NCI-H146 treated with DMSO at 0.1 percent for 48 hours (cell line): Measurements from ENCODE around the gene RNF167.

Experiments
- DNase-seq: peaks from one replicate; lab custom pipeline; 2025; ENCODE audit not compliant: unreplicated experiment; lab: John Stamatoyannopoulos, UW

Gene RNF167

GRCh38 chr17:4951486-4951885 is 11.4 kb downstream of the RNF167 start:
- DNase-seq, result no peak

DNA sequence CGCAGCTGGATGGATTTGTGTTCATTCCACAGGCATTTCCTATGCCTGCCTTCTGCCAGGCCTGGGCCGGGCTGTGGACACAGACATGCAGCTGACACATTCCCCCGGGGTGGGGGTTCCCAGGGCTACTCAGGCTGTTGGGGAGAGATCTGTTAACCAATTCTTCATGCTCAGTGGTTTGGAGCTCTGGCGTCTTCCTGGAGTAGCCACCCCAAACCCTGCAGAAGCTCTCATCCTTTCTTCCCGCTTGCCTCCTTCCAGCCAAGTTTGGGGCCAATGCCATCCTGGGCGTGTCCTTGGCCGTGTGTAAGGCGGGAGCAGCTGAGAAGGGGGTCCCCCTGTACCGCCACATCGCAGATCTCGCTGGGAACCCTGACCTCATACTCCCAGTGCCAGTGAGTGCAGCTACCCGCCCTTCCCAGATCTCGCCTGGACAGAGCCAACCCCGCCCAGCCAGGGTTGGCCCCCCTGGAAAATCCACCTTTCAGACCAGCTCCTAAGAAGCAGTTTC is 13.4 kb downstream of the RNF167 start:
- no peak for DNase-seq

DNA sequence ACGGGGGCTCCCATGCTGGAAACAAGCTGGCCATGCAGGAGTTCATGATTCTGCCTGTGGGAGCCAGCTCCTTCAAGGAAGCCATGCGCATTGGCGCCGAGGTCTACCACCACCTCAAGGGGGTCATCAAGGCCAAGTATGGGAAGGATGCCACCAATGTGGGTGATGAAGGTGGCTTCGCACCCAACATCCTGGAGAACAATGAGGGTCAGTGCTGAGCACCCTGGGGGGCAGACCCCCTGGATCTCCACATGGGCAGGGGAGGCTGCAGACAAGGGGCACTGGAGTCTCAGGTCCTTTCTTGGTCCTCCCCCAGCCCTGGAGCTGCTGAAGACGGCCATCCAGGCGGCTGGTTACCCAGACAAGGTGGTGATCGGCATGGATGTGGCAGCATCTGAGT is 15.0 kb downstream of the RNF167 start:
- no peak for DNase-seq

DNA sequence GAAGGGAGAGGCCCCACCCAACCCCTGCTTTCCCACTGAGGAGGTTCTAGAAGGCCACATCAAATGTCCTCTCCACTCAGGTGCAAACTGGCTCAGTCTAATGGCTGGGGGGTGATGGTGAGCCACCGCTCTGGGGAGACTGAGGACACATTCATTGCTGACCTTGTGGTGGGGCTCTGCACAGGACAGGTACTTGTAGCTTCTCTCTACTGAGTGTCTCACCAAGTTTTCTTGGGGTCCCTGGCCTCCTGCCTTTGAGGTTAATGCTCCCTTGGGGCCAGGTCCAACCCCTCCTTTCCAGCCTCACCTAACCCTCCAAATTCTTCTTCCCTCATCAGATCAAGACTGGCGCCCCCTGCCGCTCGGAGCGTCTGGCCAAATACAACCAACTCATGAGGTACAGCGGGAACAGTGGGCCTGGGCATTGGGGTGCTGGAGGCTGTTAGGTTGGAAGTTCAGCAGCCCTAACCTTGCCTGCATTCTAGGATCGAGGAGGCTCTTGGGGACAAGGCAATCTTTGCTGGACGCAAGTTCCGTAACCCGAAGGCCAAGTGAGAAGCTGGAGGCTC is 16.5 kb downstream of the RNF167 start:
- DNase-seq, result no peak

GRCh38 chr17:4958102-4958501 is 18.0 kb downstream of the RNF167 start:
- DNase-seq, result no peak

DNA sequence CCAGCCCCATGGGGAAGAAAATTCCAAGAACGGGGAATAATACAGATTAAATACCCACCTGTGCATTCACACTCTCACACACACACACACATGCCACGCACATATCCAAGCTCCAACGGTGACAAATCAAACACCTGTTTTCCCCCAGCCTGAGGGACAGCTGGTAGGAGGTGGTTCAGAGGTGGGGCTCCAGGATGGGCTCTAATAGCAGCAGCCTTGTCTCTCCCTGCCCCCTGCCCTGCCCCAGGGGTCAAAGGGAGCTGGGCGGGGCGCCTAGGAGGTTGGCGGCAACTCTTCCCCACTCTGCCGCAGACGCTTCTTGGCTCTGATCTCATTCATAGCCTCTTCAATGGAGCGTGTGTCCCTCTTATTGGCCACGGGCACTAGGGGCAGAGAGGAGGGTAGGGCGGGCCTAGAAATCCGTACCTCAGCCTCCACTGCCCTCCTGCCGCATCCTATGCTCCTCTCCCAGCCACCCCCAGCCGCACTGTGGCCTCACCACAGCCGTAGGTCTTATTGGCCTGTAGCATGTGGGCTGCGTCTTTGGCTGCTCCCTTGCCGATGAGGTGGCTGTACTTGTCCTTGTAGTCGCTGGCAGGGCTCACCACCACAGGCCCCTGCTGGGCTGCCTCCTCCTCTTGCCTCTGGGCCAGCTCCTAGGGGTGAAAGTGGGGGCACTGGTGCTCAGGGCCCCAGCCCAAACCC is 19.3 kb downstream of the RNF167 start:
- no peak for DNase-seq

DNA sequence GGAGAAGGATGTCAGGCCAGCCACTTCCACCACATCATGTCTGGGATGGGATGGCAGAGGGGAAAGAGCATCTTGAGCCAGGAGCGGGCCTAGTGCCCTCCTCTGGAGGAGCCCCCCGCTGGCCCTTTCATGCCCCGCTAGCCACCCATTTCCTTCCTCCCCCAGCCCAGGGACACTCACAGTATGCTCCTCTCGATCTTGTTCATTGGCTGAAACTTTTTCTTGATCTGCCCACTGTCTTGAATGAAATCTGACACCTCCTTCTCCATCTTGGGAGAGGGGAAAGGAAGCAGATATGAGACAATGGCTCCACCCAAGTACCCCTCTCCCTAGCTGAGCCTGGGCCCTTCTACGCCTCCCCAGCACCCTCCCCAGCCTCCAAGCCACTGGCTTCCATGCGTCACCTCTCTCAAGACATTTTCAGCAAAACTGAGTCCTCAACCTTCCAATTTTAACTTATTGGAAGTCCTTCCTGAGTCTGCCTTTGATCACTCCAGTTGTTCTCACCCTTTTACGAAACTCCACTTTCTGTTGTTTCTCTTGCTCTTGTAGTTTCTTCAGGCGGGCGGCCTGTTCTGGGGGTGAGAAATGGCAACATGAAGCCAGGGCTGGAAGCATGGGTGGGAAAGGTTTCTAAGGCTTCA is 20.3 kb downstream of the RNF167 start:
- no peak for DNase-seq

GRCh38 chr17:4965311-4965986 is 25.4 kb downstream of the RNF167 start:
- DNase-seq, result no peak

- peak; percentile 99 for DNase-seq
These were observed 26.9 kb downstream of the RNF167 start for GRCh38 chr17:4966844-4967538.

DNA sequence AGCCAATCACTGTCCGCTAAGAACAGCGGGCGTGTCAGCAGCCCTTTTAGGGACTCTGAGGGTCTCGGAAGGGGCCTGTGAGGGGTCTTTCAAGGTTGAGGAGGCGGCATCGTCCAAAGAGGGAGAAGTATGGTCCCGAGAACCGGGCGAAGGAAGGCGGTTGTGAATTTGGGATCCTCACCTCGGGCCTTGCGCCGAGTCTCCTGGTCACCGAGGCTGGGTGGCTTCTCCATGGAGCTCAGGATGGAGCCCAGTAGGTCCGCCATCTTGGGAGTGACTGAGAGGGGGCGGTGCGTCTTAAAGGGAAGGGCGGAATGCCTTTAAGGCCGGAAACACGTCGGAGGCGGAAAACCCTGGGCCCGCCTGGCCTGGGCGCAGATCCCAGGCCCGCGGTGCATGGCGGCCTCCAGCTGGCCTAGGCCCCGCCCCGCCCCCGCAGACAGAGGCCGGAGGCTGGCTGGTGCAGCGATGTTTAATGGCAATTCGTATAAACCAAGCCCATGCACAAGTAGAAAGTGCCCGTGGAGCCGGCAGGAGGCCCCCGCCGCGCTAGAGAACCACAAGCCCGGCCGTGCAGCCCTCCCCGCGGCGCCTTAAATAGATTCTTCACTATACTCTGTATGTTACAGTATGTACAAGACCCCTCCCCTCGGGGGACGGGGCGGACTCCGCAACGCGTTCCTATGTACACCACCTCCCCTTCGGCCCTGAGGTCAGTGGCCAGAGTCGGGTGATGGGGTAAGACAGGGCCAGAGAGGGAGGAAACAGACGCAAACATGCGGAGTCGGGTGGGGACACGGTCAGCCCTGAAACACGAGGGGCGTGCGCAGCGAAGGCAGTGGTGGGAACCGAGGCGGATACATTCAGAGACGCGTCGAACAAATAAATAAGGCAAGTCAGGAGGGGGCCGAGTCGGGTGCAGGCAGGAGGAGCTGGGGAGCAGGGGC is 27.7 kb downstream of the RNF167 start, which contains the start of gene SPAG7:
Gene SPAG7, minus strand, starts transcription at position 279 of the 947 bp plus-strand sequence. Its CDS starts 13 bp downstream, at position 266.
- DNase-seq, result peak; percentile 95

- no peak for DNase-seq
These were observed 28.5 kb downstream of the RNF167 start for GRCh38 chr17:4968486-4969046.

DNA sequence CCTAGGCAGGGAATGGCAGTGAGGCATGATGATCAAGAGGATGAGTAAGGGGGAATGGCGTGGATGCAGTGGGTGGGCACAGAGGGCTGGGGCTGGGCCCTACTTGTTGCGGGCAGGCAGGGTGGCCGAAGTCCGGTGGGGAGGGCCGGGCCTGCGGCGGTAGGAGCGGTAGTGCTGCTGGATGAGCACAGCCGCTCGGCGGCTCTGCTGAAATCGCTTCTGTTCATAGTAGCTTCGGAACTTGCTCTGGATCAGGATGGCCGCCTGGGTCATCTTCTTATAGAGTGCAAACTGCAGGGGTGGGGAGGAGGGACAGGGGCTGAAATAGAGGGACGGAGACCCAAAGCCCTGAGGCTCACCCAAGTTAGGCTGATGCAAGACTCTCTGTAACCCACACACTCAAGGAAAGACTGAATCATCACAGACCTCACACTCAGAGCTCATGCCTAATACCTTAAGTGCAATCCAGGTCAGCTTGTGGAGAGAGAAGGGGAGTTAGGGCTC is 29.0 kb downstream of the RNF167 start:
- no peak for DNase-seq

DNA sequence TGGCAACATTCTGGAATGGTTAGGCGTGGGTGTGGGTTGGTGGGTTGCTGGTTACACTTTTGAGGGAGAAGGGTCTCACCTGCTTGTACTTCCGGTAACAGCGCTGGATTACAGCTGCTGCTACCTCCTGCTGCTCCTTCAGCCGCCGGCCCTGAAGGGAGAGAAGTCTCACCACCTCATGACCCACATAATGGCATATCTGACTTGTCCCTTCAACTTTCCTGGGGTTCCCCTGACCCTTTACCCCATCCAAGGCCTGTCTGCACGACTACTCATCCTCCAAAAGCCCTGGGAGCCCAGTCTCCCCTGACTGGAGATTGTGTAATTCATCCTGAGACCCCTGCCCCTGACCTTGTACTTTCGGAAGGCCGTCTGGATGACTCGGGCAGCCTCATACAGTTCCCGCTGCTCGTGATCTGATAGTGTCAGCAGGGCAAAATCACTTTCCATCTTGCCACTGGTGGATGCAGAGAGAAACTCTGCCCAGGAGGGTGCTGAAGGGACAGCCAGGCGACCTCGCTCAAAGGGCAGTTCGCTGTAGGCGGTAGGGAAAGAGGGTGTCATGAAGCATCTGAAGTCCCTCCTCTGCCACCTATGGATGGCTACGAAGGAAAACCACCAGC is 29.6 kb downstream of the RNF167 start:
- no peak for DNase-seq

DNA sequence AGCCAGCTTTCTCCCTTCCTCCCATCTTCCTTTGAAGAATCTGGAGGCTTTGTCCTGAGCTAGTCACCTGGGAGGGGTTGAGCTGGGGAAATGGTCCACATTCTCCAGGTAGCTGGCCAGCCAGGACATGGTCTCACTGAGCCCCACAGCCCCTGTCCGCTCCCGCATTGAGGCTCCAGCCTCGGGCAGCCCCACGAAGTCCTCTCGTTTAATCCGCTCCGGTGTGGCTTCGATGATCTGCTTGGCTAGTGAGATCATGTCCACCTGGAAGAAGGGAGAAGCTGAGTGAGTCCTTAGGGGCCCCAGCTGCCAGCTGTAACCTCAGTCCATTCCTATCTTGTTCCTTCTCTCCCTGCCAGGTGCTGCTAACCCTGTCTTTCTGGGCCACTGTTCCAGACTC is 30.2 kb downstream of the RNF167 start:
- DNase-seq, result no peak

DNA sequence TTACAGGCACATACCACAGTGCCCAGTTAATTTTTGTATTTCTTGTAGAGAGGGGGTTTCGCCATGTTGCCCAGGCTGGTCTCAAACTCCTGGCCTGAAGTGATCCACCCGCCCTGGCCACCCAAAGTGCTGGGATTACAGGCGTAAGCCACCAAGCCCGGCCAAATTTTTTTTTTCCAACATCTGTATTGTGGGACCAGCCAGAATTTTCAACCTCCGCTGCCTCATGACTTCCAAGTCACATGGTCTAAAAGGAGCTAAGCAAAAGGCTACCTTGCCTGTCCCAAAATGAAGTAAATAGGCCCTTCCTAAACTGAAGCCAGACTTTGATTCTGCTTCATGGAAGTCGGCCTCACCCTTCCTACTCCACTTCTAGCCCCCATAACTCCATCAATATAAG is 31.8 kb downstream of the RNF167 start:
- DNase-seq, result no peak

GRCh38 chr17:4972322-4972721 is 32.3 kb downstream of the RNF167 start:
- DNase-seq, result no peak

- no peak for DNase-seq
These were observed 32.7 kb downstream of the RNF167 start for GRCh38 chr17:4972752-4973151.

- DNase-seq, result no peak
These were observed 33.4 kb downstream of the RNF167 start for GRCh38 chr17:4973256-4974114.
